Measurements from ENCODE around the gene NMRK2. TPM values are rescaled to one million over a fixed set of nuclear protein-coding genes. Genes with fewer than 3 reads are reported as not detected.

Gene NMRK2
- total RNA-seq, 1 experiment from 2014 or later: 60.0 TPM

DNA sequence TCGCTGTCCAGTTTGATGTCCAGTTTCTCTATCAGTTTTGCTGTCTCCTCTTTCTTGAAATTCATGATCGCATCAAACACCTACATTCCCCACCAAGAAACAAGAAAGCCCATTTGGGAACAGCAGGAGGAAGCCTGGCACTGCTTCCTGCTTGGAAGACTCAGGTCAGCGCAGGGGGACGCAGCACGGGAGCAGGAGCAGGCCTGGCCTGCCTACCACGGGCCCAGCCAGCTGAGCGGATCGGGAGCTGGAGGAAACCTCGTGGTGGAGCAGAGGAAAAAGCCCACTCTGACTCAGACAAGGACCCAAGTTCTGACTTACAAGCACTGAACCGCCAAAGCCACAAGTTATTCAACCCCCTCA, 48.5 kb downstream of the NMRK2 start:
- H3K23ac ChIP-seq (ENCODE audit: insufficient read length, low read depth, low read length): no peak overlapping the region
- peaks cover 16% of the 10 kb centered on the region for H3K23me2 ChIP-seq (ENCODE audit: insufficient read length, low read depth, low read length, poor library complexity, severe bottlenecking)
- peaks cover 4% of the 10 kb centered on the region for H4K20me1 ChIP-seq (ENCODE audit: control insufficient read depth, insufficient read depth, insufficient read length)
- H3K9me3 ChIP-seq (ENCODE audit: control insufficient read depth, low read depth, low read length): no peaks in the 10 kb centered on the region
- H3K14ac ChIP-seq (ENCODE audit: insufficient read depth, low read length): no peak overlapping the region
- no peak overlapping the region for H2AFZ ChIP-seq (ENCODE audit: low read length)
- TF ChIP-seq, protein P1, sequence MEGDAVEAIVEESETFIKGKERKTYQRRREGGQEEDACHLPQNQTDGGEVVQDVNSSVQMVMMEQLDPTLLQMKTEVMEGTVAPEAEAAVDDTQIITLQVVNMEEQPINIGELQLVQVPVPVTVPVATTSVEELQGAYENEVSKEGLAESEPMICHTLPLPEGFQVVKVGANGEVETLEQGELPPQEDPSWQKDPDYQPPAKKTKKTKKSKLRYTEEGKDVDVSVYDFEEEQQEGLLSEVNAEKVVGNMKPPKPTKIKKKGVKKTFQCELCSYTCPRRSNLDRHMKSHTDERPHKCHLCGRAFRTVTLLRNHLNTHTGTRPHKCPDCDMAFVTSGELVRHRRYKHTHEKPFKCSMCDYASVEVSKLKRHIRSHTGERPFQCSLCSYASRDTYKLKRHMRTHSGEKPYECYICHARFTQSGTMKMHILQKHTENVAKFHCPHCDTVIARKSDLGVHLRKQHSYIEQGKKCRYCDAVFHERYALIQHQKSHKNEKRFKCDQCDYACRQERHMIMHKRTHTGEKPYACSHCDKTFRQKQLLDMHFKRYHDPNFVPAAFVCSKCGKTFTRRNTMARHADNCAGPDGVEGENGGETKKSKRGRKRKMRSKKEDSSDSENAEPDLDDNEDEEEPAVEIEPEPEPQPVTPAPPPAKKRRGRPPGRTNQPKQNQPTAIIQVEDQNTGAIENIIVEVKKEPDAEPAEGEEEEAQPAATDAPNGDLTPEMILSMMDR (conservative IDR thresholded peaks at IDR 0.05): no peak
- H3K4me3 Mint-ChIP-seq: peak overlapping the region; percentile 29 to 62; a peak in 3 of 5 replicates
- H3K4me2 ChIP-seq (ENCODE audit: insufficient read depth, insufficient read length, low read length): no peak overlapping the region
- no peak overlapping the region for H4K91ac ChIP-seq (ENCODE audit: insufficient read length, low read depth, low read length)
- no CpG with 5 or more reads among the region's 10 CpGs for WGBS (ENCODE audit: extremely low coverage, insufficient read length, low lambda C conversion rate)
- no peak overlapping the region for H2BK5ac ChIP-seq (ENCODE audit: insufficient read length, low read length)
- H3K79me1 ChIP-seq (ENCODE audit: insufficient read depth, low read depth, low read length, poor library complexity, severe bottlenecking): peaks cover 12% of the 10 kb centered on the region
- no peak overlapping the region for H2BK15ac ChIP-seq (ENCODE audit: low read depth, low read length)
- peak overlapping the region in 2 of 3 experiments; percentile 89 to 99; a peak in 4 of 7 replicates for H3K27ac Mint-ChIP-seq
- H3K4me1 Mint-ChIP-seq: peaks cover 31 to 33% of the 10 kb centered on the region in 2 experiments
- H3K9me3 Mint-ChIP-seq: no peaks in the 10 kb centered on the region; a peak in 1 of 5 replicates
- H3K79me2 ChIP-seq (ENCODE audit: insufficient read depth, low read length): peaks cover 26% of the 10 kb centered on the region
- H2BK120ac ChIP-seq (ENCODE audit: low read depth, low read length, poor library complexity, severe bottlenecking): no peak overlapping the region
- H4K8ac ChIP-seq (replicated peaks; ENCODE audit: insufficient read length, low read depth, low read length): no peak overlapping the region
- H2AK5ac ChIP-seq (ENCODE audit: insufficient read length, low read length): no peak overlapping the region
- DNase-seq: no peak
- no peak overlapping the region for H3K56ac ChIP-seq (ENCODE audit: insufficient read length, low read depth, low read length)
- H3T11ph ChIP-seq (ENCODE audit: low read length): no peak overlapping the region
- H2BK12ac ChIP-seq (ENCODE audit: insufficient read length, low read depth, low read length): no peak overlapping the region
- no peaks in the 10 kb centered on the region for H3K27me3 ChIP-seq (ENCODE audit: insufficient read depth, low read length)
- H3K4me1 ChIP-seq (ENCODE audit: insufficient read depth, low read length): no peaks in the 10 kb centered on the region
- H3K36me3 Mint-ChIP-seq (ENCODE audit: insufficient read depth in 1 of 3, low read depth in 3 of 3): peaks cover 75 to 86% (median 85%) of the 10 kb centered on the region in 3 experiments
- no peak overlapping the region for H4K5ac ChIP-seq (ENCODE audit: insufficient read length, low read depth, low read length)
- H3K27me3 Mint-ChIP-seq (ENCODE audit: low read depth): peaks cover 6% of the 10 kb centered on the region
- no peak overlapping the region for H3K9ac ChIP-seq (ENCODE audit: extremely low read depth, insufficient read length, low read length)
- no peak overlapping the region for H3K27ac ChIP-seq (ENCODE audit: insufficient read length, low read depth, low read length)
- no peak overlapping the region for H2BK20ac ChIP-seq (ENCODE audit: low read depth, low read length, poor library complexity, severe bottlenecking)
- H3K4ac ChIP-seq (ENCODE audit: low read depth, low read length): no peak overlapping the region
- no peak overlapping the region for H3K18ac ChIP-seq (ENCODE audit: insufficient read length, low read depth, low read length)
